HEK293T (cell line): Measurements from ENCODE around the gene TCEAL9.

ENCODE experiments used
- CTCF ChIA-PET: fragments of 350-600 bp; formaldehyde crosslinking; extraction: SDS; loops from one replicate; lab custom pipeline; 2021; ENCODE audit warnings: antibody characterized with exemption, inconsistent platforms; lab: Yijun Ruan, JAX
- POLR2A ChIA-PET: fragments of 350-600 bp; formaldehyde crosslinking; extraction: SDS; loops from one replicate; lab custom pipeline; 2020; ENCODE audit warnings: antibody characterized with exemption, inconsistent platforms; lab: Yijun Ruan, JAX
- DNase-seq: peaks from one replicate; pipeline ENCODE4 v3.0.0; 2012; ENCODE audit warnings: mixed read lengths; ENCODE audit errors: extremely low spot score
- ARNT ChIP-seq: fragments of 450-650 bp; IDR thresholded peaks from 2 replicates; pipeline ENCODE4 v1.6.1; 2017; ENCODE audit warnings: mild to moderate bottlenecking
- BHLHE40 ChIP-seq: fragments of 450-650 bp; IDR thresholded peaks from 2 replicates; pipeline ENCODE4 v1.6.1; 2016; ENCODE audit warnings: mild to moderate bottlenecking, moderate library complexity, borderline replicate concordance
- CTBP1 ChIP-seq: fragments of 450-650 bp; IDR thresholded peaks from 2 replicates; pipeline ENCODE4 v1.6.1; 2016; ENCODE audit warnings: borderline replicate concordance
- ELF4 ChIP-seq: fragments of 450-650 bp; IDR thresholded peaks from 2 replicates; pipeline ENCODE4 v1.6.1; 2017; ENCODE audit warnings: antibody characterized with exemption
- FOXA1 ChIP-seq: fragments of 450-650 bp; IDR thresholded peaks from 2 replicates; pipeline ENCODE4 v1.6.1; 2016; ENCODE audit warnings: mild to moderate bottlenecking
- FOXK2 ChIP-seq: fragments of 450-650 bp; IDR thresholded peaks from 2 replicates; pipeline ENCODE4 v1.6.1; 2016; ENCODE audit warnings: mild to moderate bottlenecking
- FOXM1 ChIP-seq: fragments of 450-650 bp; IDR thresholded peaks from 2 replicates; pipeline ENCODE4 v1.6.1; 2017; ENCODE audit warnings: mild to moderate bottlenecking, borderline replicate concordance
- HDGF ChIP-seq: fragments of 450-650 bp; IDR thresholded peaks from 2 replicates; pipeline ENCODE4 v1.6.1; 2017; ENCODE audit warnings: antibody characterized with exemption, borderline replicate concordance
- L3MBTL2 ChIP-seq: fragments of 450-650 bp; conservative IDR thresholded peaks from 2 replicates; pipeline ENCODE4 v1.6.1; 2016; ENCODE audit warnings: mild to moderate bottlenecking
- LEF1 ChIP-seq: fragments of 450-650 bp; IDR thresholded peaks from 2 replicates; pipeline ENCODE4 v1.6.1; 2017; ENCODE audit warnings: mild to moderate bottlenecking, borderline replicate concordance
- NFRKB ChIP-seq: fragments of 450-650 bp; IDR thresholded peaks from 2 replicates; pipeline ENCODE4 v1.6.1; 2016; ENCODE audit warnings: mild to moderate bottlenecking, moderate library complexity
- SP1 ChIP-seq: fragments of 450-650 bp; IDR thresholded peaks from 2 replicates; pipeline ENCODE4 v1.6.1; 2017
- SUZ12 ChIP-seq: fragments of 450-650 bp; IDR thresholded peaks from 2 replicates; pipeline ENCODE4 v1.6.1; 2016; ENCODE audit warnings: mild to moderate bottlenecking
- TARDBP ChIP-seq: fragments of 450-650 bp; IDR thresholded peaks from 2 replicates; pipeline ENCODE4 v1.6.1; 2016
- ZNF384 ChIP-seq: fragments of 450-650 bp; IDR thresholded peaks from 2 replicates; pipeline ENCODE4 v1.6.1; 2016
- TF ChIP-seq, protein P1 (sequence below): fragments of 450-650 bp; IDR thresholded peaks from 2 replicates; pipeline ENCODE4 v1.6.1; 2016

Gene TCEAL9

DNA sequence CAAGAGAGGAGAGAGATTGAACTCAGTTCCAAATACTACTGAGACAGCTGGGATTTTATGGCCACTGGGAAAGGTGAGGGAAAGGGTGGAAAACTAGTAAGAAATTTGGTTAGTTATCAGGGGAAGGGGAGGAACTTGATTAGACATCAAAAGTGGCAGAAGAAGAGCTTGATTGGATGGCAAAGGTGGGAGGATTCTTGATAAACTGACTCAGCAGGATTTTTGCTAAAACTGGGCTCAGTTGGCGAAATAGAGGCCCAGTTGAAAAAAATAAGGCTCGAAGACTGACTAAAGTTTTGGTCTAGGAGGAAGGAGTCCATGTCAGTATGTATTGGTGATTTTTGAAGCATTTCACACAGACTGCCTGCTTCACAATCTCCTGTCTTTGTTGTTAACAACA lies 30.0 kb downstream of the TCEAL9 start:
- ChIA-PET CTCF (interaction anchor here (0.6 to 1.2 kb wide), 2 partner anchors 12 to 13 kb away, joined by 3 to 7 read pairs; no protein-coding TSS in a partner anchor), POLR2A (no interaction called here)
- TF ChIP-seq NFRKB: no peak
- no peak for TF ChIP-seq L3MBTL2
- no peak for TF ChIP-seq BHLHE40
- TF ChIP-seq ELF4: no peak
- TF ChIP-seq, protein P1, sequence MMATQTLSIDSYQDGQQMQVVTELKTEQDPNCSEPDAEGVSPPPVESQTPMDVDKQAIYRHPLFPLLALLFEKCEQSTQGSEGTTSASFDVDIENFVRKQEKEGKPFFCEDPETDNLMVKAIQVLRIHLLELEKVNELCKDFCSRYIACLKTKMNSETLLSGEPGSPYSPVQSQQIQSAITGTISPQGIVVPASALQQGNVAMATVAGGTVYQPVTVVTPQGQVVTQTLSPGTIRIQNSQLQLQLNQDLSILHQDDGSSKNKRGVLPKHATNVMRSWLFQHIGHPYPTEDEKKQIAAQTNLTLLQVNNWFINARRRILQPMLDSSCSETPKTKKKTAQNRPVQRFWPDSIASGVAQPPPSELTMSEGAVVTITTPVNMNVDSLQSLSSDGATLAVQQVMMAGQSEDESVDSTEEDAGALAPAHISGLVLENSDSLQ: no peak
- no peak for TF ChIP-seq FOXA1
- TF ChIP-seq FOXM1: no peak
- TF ChIP-seq FOXK2: no peak
- no peak for TF ChIP-seq TARDBP
- TF ChIP-seq HDGF: no peak
- TF ChIP-seq ARNT: no peak
- no peak for TF ChIP-seq LEF1
- no peak for TF ChIP-seq ZNF384
- DNase-seq: no peak

DNA sequence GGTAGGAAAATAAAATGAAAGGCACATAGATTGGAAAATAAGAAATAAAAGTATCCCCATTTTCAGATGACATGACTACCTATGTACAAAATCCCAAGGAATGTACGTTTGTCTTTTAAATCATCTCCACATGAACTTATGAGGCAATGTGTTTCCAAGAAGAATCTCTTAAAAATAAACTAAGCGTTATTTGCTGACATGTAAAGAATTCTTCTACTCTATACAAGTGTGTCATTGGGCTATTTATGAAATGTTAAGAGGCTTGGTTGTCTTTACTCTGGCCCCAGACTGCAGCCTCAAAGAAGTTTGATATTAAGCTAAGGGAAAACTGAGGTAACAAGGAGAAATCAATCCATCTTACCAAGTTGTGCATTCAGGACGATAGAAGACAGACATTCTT lies 37.2 kb downstream of the TCEAL9 start:
- POLR2A ChIA-PET: no interaction called here
- no peak for DNase-seq
- CTCF ChIA-PET: no interaction called here
- TF ChIP-seq CTBP1 (no peak), BHLHE40 (no peak), FOXM1 (no peak), FOXA1 (no peak), L3MBTL2 (no peak), SP1 (no peak), HDGF (no peak), FOXK2 (no peak), ZNF384 (no peak)
- TF ChIP-seq, protein P1: no peak

DNA sequence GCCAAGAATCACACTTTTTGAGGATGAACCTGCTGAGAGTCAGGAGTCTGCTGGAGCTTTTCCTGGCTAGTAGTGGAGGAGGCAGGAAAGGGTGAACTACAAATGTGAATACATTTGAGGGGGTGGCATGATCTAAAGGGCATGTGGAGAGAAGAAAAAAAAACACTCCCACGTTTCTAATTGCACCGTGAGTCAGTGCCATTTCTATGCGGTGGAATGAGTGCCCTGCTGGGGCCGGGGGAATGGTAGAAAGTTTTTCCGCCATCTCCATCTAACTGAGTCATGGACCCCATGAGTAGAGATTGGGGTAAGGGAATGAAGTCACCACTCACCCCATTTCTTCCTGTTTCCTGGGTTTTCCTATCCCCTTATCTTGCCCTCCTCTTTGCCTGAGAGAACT lies 39.9 kb downstream of the TCEAL9 start:
- no peak for DNase-seq
- CTCF ChIA-PET: no interaction called here
- TF ChIP-seq ZNF384: no peak
- TF ChIP-seq, protein P1: no peak
- TF ChIP-seq HDGF: no peak
- no peak for TF ChIP-seq SUZ12
- no peak for TF ChIP-seq FOXK2
- no peak for TF ChIP-seq SP1
- TF ChIP-seq ARNT: no peak
- no peak for TF ChIP-seq NFRKB
- TF ChIP-seq LEF1: no peak
- POLR2A ChIA-PET: no interaction called here

DNA sequence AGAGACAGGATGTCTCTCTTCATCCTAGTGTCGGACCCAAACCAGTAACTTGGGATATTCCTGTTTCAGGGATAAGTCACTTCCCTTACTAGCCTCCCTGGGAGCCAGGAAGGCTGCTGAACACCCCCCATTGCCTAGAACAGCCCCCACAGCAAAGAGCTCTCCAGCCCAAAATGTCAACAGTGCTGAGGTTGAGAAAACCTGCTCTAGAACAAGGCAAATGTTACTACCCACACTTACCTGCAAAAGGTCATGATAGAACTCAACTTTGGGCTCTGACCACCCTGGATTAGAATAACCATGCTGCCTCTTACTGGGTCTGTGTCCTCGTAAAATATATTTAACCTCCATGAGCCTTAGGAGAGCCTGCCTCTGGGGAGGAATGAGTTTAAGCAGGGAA lies 40.4 kb downstream of the TCEAL9 start:
- CTCF ChIA-PET: no interaction called here

DNA sequence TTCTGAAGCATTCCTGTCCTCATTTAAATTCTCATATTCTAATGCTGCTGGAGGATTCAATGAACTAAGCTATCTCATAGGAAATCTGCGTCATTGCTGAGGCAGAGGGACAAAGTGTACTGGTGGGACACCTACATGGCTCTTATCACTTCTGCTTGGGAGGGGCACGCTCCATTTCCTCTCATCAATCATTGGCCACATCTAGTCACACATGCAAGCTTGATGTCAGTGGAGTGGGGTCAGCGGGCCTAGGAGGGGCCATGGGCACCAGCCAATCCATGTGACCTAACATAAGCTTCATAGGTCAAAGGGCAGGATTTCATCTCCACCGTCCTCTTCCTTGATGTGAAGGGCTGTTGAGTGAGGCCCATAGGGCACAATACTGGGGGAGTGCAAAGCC lies 41.4 kb downstream of the TCEAL9 start:
- ChIA-PET POLR2A (interaction anchor here (1.0 to 1.1 kb wide), 2 partner anchors 20 to 143 kb away, joined by 3 to 4 read pairs; partner anchors contain the start of gene TCEAL8), CTCF (no interaction called here)
- no peak for DNase-seq
- TF ChIP-seq BHLHE40 (no peak), ELF4 (no peak), L3MBTL2 (no peak), FOXM1 (no peak), HDGF (no peak), NFRKB (no peak), SP1 (no peak), SUZ12 (no peak)
- TF ChIP-seq, protein P1: no peak

More for the DNA sequence above, 40.4 kb downstream of the TCEAL9 start:
- POLR2A ChIA-PET: no interaction called here
- no peak for DNase-seq
- TF ChIP-seq ELF4 (no peak), TARDBP (no peak), FOXM1 (no peak), NFRKB (no peak), SP1 (no peak), SUZ12 (no peak), ARNT (no peak), FOXA1 (no peak), HDGF (no peak), CTBP1 (no peak), LEF1 (no peak), BHLHE40 (no peak), L3MBTL2 (no peak), ZNF384 (no peak), FOXK2 (no peak)
- TF ChIP-seq, protein P1: no peak
